UCSD-AML1 (cell line): ENCODE measurements around the gene ADNP.
"Not testable (repeated sequence)": the region's sequence is repeated elsewhere in the genome, so short reads cannot be mapped to it uniquely, and the experiment has no call there.

Source experiments
- DNase-seq: peaks from one replicate; lab custom pipeline; 2025; ENCODE audit not compliant: unreplicated experiment; lab: John Stamatoyannopoulos, UW

Gene ADNP

GRCh38 chr20:50931306-50932015 is at the start of gene ADNP:
Gene ADNP (minus strand): TSS chr20:50931437. CDS start chr20:50903996, 27,441 bp downstream.
- DNase-seq = peak; percentile 76

GRCh38 chr20:50980071-50980681 is 48.9 kb upstream of the ADNP start:
- no peak for DNase-seq

GRCh38 chr20:50978533-50978932 is 47.3 kb upstream of the ADNP start:
- not testable (repeated sequence) for DNase-seq

- DNase-seq = no peak
These were observed 46.1 kb upstream of the ADNP start for GRCh38 chr20:50977066-50978021.

- no peak for DNase-seq
These were observed 44.6 kb upstream of the ADNP start for GRCh38 chr20:50975701-50976330.

GRCh38 chr20:50969912-50970311 is 38.7 kb upstream of the ADNP start:
- DNase-seq = no peak

- no peak for DNase-seq
These were observed 38.2 kb upstream of the ADNP start for GRCh38 chr20:50969435-50969834.

- DNase-seq = no peak
These were observed 37.1 kb upstream of the ADNP start for GRCh38 chr20:50968289-50968688.

GRCh38 chr20:50967586-50967985 is 36.3 kb upstream of the ADNP start:
- no peak for DNase-seq

GRCh38 chr20:50959543-50960126 is 28.4 kb upstream of the ADNP start:
- no peak for DNase-seq

- DNase-seq = peak; percentile 84
These were observed 27.6 kb upstream of the ADNP start, which contains the start of gene MOCS3 for GRCh38 chr20:50958615-50959542. Gene MOCS3 (plus strand): TSS chr20:50958818. CDS start chr20:50958843, 25 bp downstream.

- peak; percentile 84 for DNase-seq
These were observed 26.8 kb upstream of the ADNP start, which contains the start of gene DPM1 for GRCh38 chr20:50957798-50958614. Gene DPM1 (minus strand): TSS chr20:50958532. CDS start chr20:50958523, 9 bp downstream.

GRCh38 chr20:50957276-50957675 is 26.0 kb upstream of the ADNP start:
- DNase-seq = no peak

- no peak for DNase-seq
These were observed 22.6 kb upstream of the ADNP start for GRCh38 chr20:50953821-50954220.

GRCh38 chr20:50953196-50953595 is 22.0 kb upstream of the ADNP start:
- no peak for DNase-seq

- DNase-seq = no peak
These were observed 17.0 kb upstream of the ADNP start for GRCh38 chr20:50948132-50948785.

- no peak for DNase-seq
These were observed 11.8 kb upstream of the ADNP start for GRCh38 chr20:50943069-50943468.

- no peak for DNase-seq
These were observed 2.4 kb upstream of the ADNP start for GRCh38 chr20:50933589-50933988.
